Osteocyte (in vitro differentiated cells): ENCODE data around the gene SEMA4G. TPM values are rescaled to one million over a fixed set of nuclear protein-coding genes. Genes with fewer than 3 reads are reported as not detected.

Source experiments
- DNase-seq: peaks from one replicate; pipeline ENCODE4 v3.0.0; 2021; ENCODE audit warnings: mixed read lengths; ENCODE audit not compliant: unreplicated experiment; ENCODE audit errors: extremely low spot score
- H3K27ac Mint-ChIP-seq: one replicate; pipeline ENCODE4 v1.8.0; 2021; ENCODE audit warnings: mild to moderate bottlenecking, mixed read lengths; ENCODE audit not compliant: unreplicated experiment
- H3K27me3 Mint-ChIP-seq: one replicate; pipeline ENCODE4 v1.8.0; 2021; ENCODE audit warnings: mixed read lengths; ENCODE audit not compliant: unreplicated experiment
- H3K36me3 Mint-ChIP-seq: one replicate; pipeline ENCODE4 v1.8.0; 2021; ENCODE audit warnings: mixed read lengths; ENCODE audit not compliant: unreplicated experiment
- H3K4me1 Mint-ChIP-seq: one replicate; pipeline ENCODE4 v1.8.0; 2021; ENCODE audit warnings: mixed read lengths; ENCODE audit not compliant: unreplicated experiment
- H3K4me3 Mint-ChIP-seq: one replicate; pipeline ENCODE4 v1.8.0; 2021; ENCODE audit warnings: mild to moderate bottlenecking, moderate library complexity, mixed read lengths; ENCODE audit not compliant: unreplicated experiment
- H3K9me3 Mint-ChIP-seq: one replicate; pipeline ENCODE4 v1.8.0; 2021; ENCODE audit warnings: mixed read lengths; ENCODE audit not compliant: unreplicated experiment
- total RNA-seq: library from RNA; stranded (reverse); gene quantifications from 2 replicates; pipeline ENCODE4 v1.2.1, GENCODE V29; 2021
- TF ChIP-seq, protein P1 (sequence below): fragments of 200-600 bp; sonication (generic); IDR thresholded peaks from 2 replicates; pipeline ENCODE4 v1.5.0; 2021; ENCODE audit warnings: antibody characterized with exemption, mild to moderate bottlenecking, moderate library complexity

The SEMA4G gene
- total RNA-seq, 1 donor from 2014 or later: 7.1 TPM

DNA sequence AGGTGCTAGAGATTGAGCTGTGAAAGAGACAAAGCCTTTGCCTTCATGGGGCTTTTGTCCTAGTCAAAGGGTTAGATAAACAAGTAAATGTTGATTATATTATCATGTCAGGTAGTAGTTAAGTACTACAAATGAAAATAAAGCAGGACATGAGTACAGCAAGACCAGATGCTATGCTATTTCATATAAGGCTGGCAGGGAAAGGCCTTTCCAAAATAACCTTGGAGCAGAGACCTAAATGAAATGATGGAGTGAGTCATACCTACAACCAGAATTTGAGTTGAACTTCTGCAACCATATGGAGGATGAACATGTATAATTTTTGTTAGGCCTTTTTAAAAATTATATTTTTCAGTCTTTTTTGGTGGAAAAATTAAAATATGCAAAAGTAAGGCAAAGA lies 23.6 kb upstream of the SEMA4G start:
- no peaks in the 10 kb centered on the region for H3K27me3 Mint-ChIP-seq
- H3K4me1 Mint-ChIP-seq: no peaks in the 10 kb centered on the region
- DNase-seq: no peak
- TF ChIP-seq, protein P1, sequence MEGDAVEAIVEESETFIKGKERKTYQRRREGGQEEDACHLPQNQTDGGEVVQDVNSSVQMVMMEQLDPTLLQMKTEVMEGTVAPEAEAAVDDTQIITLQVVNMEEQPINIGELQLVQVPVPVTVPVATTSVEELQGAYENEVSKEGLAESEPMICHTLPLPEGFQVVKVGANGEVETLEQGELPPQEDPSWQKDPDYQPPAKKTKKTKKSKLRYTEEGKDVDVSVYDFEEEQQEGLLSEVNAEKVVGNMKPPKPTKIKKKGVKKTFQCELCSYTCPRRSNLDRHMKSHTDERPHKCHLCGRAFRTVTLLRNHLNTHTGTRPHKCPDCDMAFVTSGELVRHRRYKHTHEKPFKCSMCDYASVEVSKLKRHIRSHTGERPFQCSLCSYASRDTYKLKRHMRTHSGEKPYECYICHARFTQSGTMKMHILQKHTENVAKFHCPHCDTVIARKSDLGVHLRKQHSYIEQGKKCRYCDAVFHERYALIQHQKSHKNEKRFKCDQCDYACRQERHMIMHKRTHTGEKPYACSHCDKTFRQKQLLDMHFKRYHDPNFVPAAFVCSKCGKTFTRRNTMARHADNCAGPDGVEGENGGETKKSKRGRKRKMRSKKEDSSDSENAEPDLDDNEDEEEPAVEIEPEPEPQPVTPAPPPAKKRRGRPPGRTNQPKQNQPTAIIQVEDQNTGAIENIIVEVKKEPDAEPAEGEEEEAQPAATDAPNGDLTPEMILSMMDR: no peak
- no peak overlapping the region for H3K4me3 Mint-ChIP-seq
- H3K9me3 Mint-ChIP-seq: no peaks in the 10 kb centered on the region
- H3K27ac Mint-ChIP-seq: no peak overlapping the region
- peaks cover 49% of the 10 kb centered on the region for H3K36me3 Mint-ChIP-seq

DNA sequence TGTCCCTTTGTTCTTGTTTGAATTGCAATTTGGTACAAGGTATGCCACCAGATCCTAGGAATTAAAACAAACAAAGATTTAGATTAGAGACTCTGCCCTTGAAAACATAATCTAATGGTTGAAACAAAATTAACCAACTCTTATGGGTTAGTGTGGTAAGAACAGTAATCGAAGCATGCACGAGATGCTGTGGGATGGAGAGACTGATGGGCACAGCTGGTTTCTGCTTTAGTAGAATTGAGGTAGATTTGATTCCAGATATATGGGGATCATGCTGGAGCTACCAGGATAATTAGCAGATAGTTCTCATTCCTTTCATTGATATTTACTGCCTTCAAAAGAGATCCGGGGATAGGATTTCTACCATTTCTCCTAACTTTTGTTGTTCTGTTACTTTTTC lies 20.4 kb upstream of the SEMA4G start:
- TF ChIP-seq, protein P1: no peak
- Mint-ChIP-seq H3K27me3 (no peaks in the 10 kb centered on the region), H3K4me3 (no peak overlapping the region), H3K36me3 (peaks cover 44% of the 10 kb centered on the region), H3K27ac (no peak overlapping the region), H3K4me1 (no peaks in the 10 kb centered on the region), H3K9me3 (no peaks in the 10 kb centered on the region)
- DNase-seq: no peak

- TF ChIP-seq, protein P1: no peak
- Mint-ChIP-seq H3K4me3 (no peak overlapping the region), H3K27ac (no peak overlapping the region), H3K9me3 (no peaks in the 10 kb centered on the region), H3K36me3 (peaks cover 52% of the 10 kb centered on the region), H3K4me1 (no peaks in the 10 kb centered on the region), H3K27me3 (no peaks in the 10 kb centered on the region)
- DNase-seq: no peak
Measured at GRCh38 chr10:100960251-100960650, 9.1 kb upstream of the SEMA4G start.

- Mint-ChIP-seq H3K4me1 (no peaks in the 10 kb centered on the region), H3K27ac (no peak overlapping the region), H3K9me3 (no peaks in the 10 kb centered on the region), H3K27me3 (no peaks in the 10 kb centered on the region), H3K36me3 (peaks cover 42% of the 10 kb centered on the region), H3K4me3 (no peak overlapping the region)
- TF ChIP-seq, protein P1: no peak
- no peak for DNase-seq
Measured at GRCh38 chr10:100962351-100963080, 6.8 kb upstream of the SEMA4G start.

GRCh38 chr10:100963826-100964225 lies 5.5 kb upstream of the SEMA4G start:
- TF ChIP-seq, protein P1: no peak
- H3K27me3 Mint-ChIP-seq: no peaks in the 10 kb centered on the region
- peaks cover 6% of the 10 kb centered on the region for H3K4me1 Mint-ChIP-seq
- H3K9me3 Mint-ChIP-seq: no peaks in the 10 kb centered on the region
- no peak overlapping the region for H3K27ac Mint-ChIP-seq
- no peak for DNase-seq
- H3K4me3 Mint-ChIP-seq: no peak overlapping the region
- peaks cover 39% of the 10 kb centered on the region for H3K36me3 Mint-ChIP-seq
